ENCODE results near the gene CTNNBL1.

DNA sequence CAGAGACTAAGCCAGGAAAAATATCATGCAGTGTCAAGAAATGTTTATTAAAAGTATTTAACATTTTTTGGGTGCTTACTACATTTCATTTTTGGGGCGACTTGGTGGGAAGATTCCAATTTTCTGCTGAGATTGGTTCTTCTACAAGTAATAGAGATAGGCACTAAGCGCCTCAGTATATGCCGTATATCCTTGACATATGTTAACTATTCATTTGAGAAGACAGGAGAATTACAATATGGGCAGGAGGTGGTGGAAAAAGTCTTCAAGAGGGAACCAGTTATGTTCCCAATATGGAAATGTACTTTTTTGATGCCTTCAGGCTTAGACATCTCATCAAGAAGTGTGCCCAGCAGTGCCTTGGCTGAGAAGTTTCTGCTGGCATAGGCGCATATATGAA lies 6.5 kb downstream of the CTNNBL1 start:
- TF ChIP-seq POLR2A (IDR thresholded peaks at IDR 0.05) = no peak
- TF ChIP-seq, protein P1, sequence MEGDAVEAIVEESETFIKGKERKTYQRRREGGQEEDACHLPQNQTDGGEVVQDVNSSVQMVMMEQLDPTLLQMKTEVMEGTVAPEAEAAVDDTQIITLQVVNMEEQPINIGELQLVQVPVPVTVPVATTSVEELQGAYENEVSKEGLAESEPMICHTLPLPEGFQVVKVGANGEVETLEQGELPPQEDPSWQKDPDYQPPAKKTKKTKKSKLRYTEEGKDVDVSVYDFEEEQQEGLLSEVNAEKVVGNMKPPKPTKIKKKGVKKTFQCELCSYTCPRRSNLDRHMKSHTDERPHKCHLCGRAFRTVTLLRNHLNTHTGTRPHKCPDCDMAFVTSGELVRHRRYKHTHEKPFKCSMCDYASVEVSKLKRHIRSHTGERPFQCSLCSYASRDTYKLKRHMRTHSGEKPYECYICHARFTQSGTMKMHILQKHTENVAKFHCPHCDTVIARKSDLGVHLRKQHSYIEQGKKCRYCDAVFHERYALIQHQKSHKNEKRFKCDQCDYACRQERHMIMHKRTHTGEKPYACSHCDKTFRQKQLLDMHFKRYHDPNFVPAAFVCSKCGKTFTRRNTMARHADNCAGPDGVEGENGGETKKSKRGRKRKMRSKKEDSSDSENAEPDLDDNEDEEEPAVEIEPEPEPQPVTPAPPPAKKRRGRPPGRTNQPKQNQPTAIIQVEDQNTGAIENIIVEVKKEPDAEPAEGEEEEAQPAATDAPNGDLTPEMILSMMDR (IDR thresholded peaks at IDR 0.05) = no peak
